CD14-positive monocyte (primary cell): Measurements from ENCODE around the gene P3H4. TPM values are rescaled to one million over a fixed set of nuclear protein-coding genes. Genes with fewer than 3 reads are reported as not detected.

Experiments used
- DNase-seq, 3 donors: peaks; one replicate each; pipeline ENCODE4 v3.0.0-alpha.2; 2011 to 2022
- H2AFZ ChIP-seq: 2 replicates; pipeline ENCODE4 v1.6.0; 2012; ENCODE audit warnings: mild to moderate bottlenecking, low read depth, low read length, inconsistent platforms; ENCODE audit not compliant: insufficient read depth, poor library complexity, severe bottlenecking
- H3K27ac ChIP-seq, 2 donors: 1 replicate in 1 of 2; 2 replicates in 1 of 2; pipeline ENCODE4 v1.5.1; 2012 to 2013; ENCODE audit warnings: low read length in 2 of 2, control low read depth in 1 of 2, inconsistent platforms in 1 of 2, low read depth in 1 of 2, mild to moderate bottlenecking in 1 of 2
- H3K27me3 ChIP-seq, 2 donors: one replicate each; pipeline versions ENCODE4 v1.6.0 to v1.6.1; 2011 to 2013; ENCODE audit warnings: low read length in 2 of 2; ENCODE audit not compliant: control insufficient read depth in 2 of 2, insufficient read depth in 2 of 2
- H3K36me3 ChIP-seq, 2 donors: replicated peaks in 1 of 2; 1 replicate in 1 of 2; 2 replicates in 1 of 2; pipeline versions ENCODE4 v1.5.1 to v1.6.1; 2012 to 2013; ENCODE audit warnings: low read length in 2 of 2, control low read depth in 1 of 2, inconsistent platforms in 1 of 2, mild to moderate bottlenecking in 1 of 2; ENCODE audit not compliant: insufficient read depth in 2 of 2, control insufficient read depth in 1 of 2
- H3K4me1 ChIP-seq, 2 donors: 1 replicate in 1 of 2; 2 replicates in 1 of 2; pipeline versions ENCODE4 v1.5.1 to v1.6.1; 2012 to 2013; ENCODE audit warnings: low read length in 2 of 2, control low read depth in 1 of 2, inconsistent platforms in 1 of 2, mild to moderate bottlenecking in 1 of 2, moderate library complexity in 1 of 2; ENCODE audit not compliant: insufficient read depth in 2 of 2, control insufficient read depth in 1 of 2
- H3K4me2 ChIP-seq: replicated peaks from 2 replicates; pipeline ENCODE3; 2012; ENCODE audit warnings: low read length, moderate library complexity, mild to moderate bottlenecking; ENCODE audit not compliant: poor library complexity, severe bottlenecking; ENCODE audit errors: extremely low read depth
- H3K4me3 ChIP-seq, 3 experiments: fragments of 200-600 bp in 1 of 3; sonication (generic) in 1 of 3; replicated peaks in 1 of 3; 1 replicate in 2 of 3; 2 replicates in 1 of 3; pipeline ENCODE4 v1.5.1; 2011 to 2013; ENCODE audit warnings: low read length in 3 of 3, mild to moderate bottlenecking in 3 of 3, control low read depth in 2 of 3, low read depth in 2 of 3, inconsistent platforms in 1 of 3, moderate library complexity in 1 of 3
- H3K79me2 ChIP-seq: 2 replicates; pipeline ENCODE4 v1.6.0; 2012; ENCODE audit warnings: mild to moderate bottlenecking, control low read depth, inconsistent platforms, low read length, moderate library complexity; ENCODE audit not compliant: insufficient read depth
- H3K9ac ChIP-seq: 2 replicates; pipeline ENCODE4 v1.6.0; 2017; ENCODE audit warnings: low read length, mild to moderate bottlenecking; ENCODE audit not compliant: insufficient read depth, poor library complexity, severe bottlenecking
- H3K9me3 ChIP-seq, 2 donors: replicated peaks in 1 of 2; 1 replicate in 1 of 2; 2 replicates in 1 of 2; pipeline versions ENCODE4 v1.5.1 to v1.6.1; 2012 to 2013; ENCODE audit warnings: low read length in 2 of 2, control low read depth in 1 of 2; ENCODE audit not compliant: control insufficient read depth in 1 of 2, insufficient read depth in 1 of 2
- H4K20me1 ChIP-seq: 2 replicates; pipeline ENCODE4 v1.6.0; 2012; ENCODE audit warnings: mild to moderate bottlenecking, low read length, control low read depth, moderate library complexity; ENCODE audit not compliant: insufficient read depth
- H3K27ac Mint-ChIP-seq, 7 donors: one replicate each; pipeline ENCODE4 v1.8.0; 2020; ENCODE audit warnings: mild to moderate bottlenecking in 7 of 7, mixed read lengths in 7 of 7, moderate library complexity in 6 of 7, inconsistent platforms in 2 of 7
- H3K27me3 Mint-ChIP-seq, 3 donors: one replicate each; pipeline ENCODE4 v1.8.0; 2021 to 2022; ENCODE audit warnings: low read depth in 3 of 3, mild to moderate bottlenecking in 3 of 3, mixed read lengths in 3 of 3, moderate library complexity in 3 of 3, inconsistent platforms in 1 of 3
- H3K36me3 Mint-ChIP-seq, 2 donors: one replicate each; pipeline ENCODE4 v1.8.0; 2020; ENCODE audit warnings: mixed read lengths in 2 of 2, inconsistent platforms in 1 of 2, mild to moderate bottlenecking in 1 of 2
- H3K4me1 Mint-ChIP-seq: one replicate; pipeline ENCODE4 v1.8.0; 2020; ENCODE audit warnings: mild to moderate bottlenecking, mixed read lengths
- H3K4me3 Mint-ChIP-seq, 2 donors: one replicate each; pipeline ENCODE4 v1.8.0; 2020; ENCODE audit warnings: mild to moderate bottlenecking in 2 of 2, mixed read lengths in 2 of 2, moderate library complexity in 1 of 2
- H3K9me3 Mint-ChIP-seq, 7 donors: one replicate each; pipeline ENCODE4 v1.8.0; 2020 to 2022; ENCODE audit warnings: mixed read lengths in 7 of 7, mild to moderate bottlenecking in 6 of 7, moderate library complexity in 6 of 7, inconsistent platforms in 2 of 7
- CTCF ChIP-seq: fragments of 200-600 bp; IDR thresholded peaks from one replicate; pipeline ENCODE4 v1.8.0; 2022; ENCODE audit warnings: antibody characterized with exemption, mild to moderate bottlenecking
- WGBS: methylation state at CpG from one replicate; pipeline ENCODE4 v1.1.5; 2013; ENCODE audit warnings: missing lambda C conversion rate; ENCODE audit not compliant: insufficient coverage; 5-methylcytosine and 5-hydroxymethylcytosine counted together
- intact Hi-C, 2 donors: fragments of 100-400 bp; cut with micrococcal nuclease; formaldehyde crosslinking; loops; one replicate each; pipeline versions ENCODE4 v1.15.0 to v1.15.1; 2023
- polyA plus RNA-seq, 3 donors: library from polyadenylated mRNA; depleted of rRNA in 1 of 3; unstranded in 2 of 3; stranded (reverse) in 1 of 3; fragments of 300-500 nt in 2 of 3; fragments of >200 nt in 1 of 3; fragmentation: Illumina TruSeq in 2 of 3; gene quantifications; 1 replicate in 2 of 3; 2 replicates in 1 of 3; pipeline ENCODE4 v1.2.3, GENCODE V29; 2012 to 2021

P3H4 gene
- polyA plus RNA-seq, 3 donors: 0.13 to 0.46 (median 0.16) TPM

DNA sequence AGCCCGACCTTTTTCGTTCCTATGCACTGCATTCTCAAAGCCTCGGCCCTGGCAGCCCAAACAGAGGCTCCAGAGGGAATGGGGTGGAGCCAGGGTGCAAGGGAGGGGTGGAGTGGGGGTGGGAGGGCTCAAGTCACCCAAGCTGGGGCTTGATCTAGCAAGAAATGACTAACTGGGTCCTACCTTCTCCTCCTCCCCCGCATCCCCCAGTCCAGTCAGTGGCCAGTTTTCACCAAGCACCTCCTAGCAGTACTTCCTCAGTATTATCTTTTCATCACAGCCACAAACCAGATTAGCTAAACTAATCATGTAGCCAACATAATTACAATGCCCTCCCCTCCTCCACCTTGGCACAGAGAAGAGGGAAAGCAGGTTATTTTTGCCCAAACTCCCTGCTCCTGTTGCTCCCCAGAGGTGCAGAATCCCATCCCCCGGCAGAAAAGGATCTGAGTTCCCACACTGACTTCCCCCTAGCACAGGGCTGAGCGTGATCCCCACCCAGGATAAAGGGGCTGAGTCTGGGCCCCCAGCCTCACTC lies 27.5 kb downstream of the P3H4 start:
- peak overlapping the region; percentile 76 to 90 for H3K4me3 Mint-ChIP-seq
- peaks cover 0 to 10% (median 0%) of the 10 kb centered on the region in 7 donors for H3K9me3 Mint-ChIP-seq
- intact Hi-C loops: no loop called here
- Histone ChIP-seq H3K27ac (peak overlapping the region in 1 of 2 donors; percentile 0), H3K4me3 (peak overlapping the region in 1 of 3 experiments; percentile 86), H3K4me2 (peak overlapping the region; percentile 92), H3K4me1 (peaks cover 73 to 77% of the 10 kb centered on the region in 2 donors), H3K27me3 (no peaks in the 10 kb centered on the region), H3K9ac (no peak overlapping the region), H3K9me3 (no peaks in the 10 kb centered on the region), H4K20me1 (peaks cover 37% of the 10 kb centered on the region), H2AFZ (no peak overlapping the region), H3K79me2 (no peaks in the 10 kb centered on the region), H3K36me3 (no peaks in the 10 kb centered on the region)
- TF ChIP-seq CTCF: no peak
- 0% methylated on average over 3 of the region's 6 CpGs for WGBS
- peaks cover 2 to 4% of the 10 kb centered on the region in 2 donors for H3K36me3 Mint-ChIP-seq
- DNase-seq: peak in 2 of 3 donors; percentile 6 to 40
- peaks cover 71% of the 10 kb centered on the region for H3K4me1 Mint-ChIP-seq
- H3K27ac Mint-ChIP-seq: peak overlapping the region in 3 of 7 donors; percentile 12 to 81 (median 47)
- H3K27me3 Mint-ChIP-seq: peaks cover 20 to 38% (median 22%) of the 10 kb centered on the region in 3 donors

- DNase-seq: no peak
- Mint-ChIP-seq H3K27ac (peak overlapping the region in 2 of 7 donors; percentile 17 to 27), H3K9me3 (peaks cover 0 to 10% (median 0%) of the 10 kb centered on the region in 7 donors), H3K36me3 (peaks cover 2 to 4% of the 10 kb centered on the region in 2 donors), H3K4me3 (peak overlapping the region; percentile 56 to 64), H3K27me3 (peaks cover 20 to 36% (median 24%) of the 10 kb centered on the region in 3 donors), H3K4me1 (peaks cover 66% of the 10 kb centered on the region)
- Histone ChIP-seq H3K36me3 (peaks cover 0 to under 1% of the 10 kb centered on the region in 2 donors), H3K4me3 (peak overlapping the region in 1 of 3 experiments; percentile 36), H3K27ac (no peak overlapping the region), H3K79me2 (no peaks in the 10 kb centered on the region), H3K9me3 (no peaks in the 10 kb centered on the region), H3K27me3 (no peaks in the 10 kb centered on the region), H3K4me1 (peaks cover 77 to 79% of the 10 kb centered on the region in 2 donors), H4K20me1 (peaks cover 48% of the 10 kb centered on the region), H2AFZ (no peak overlapping the region), H3K9ac (no peak overlapping the region), H3K4me2 (peak overlapping the region; percentile 25)
- TF ChIP-seq CTCF: no peak
- WGBS: 85% methylated on average over 4 of the region's 4 CpGs
- intact Hi-C loops: no loop called here
Measured at GRCh38 chr17:41782142-41782541, 29.6 kb downstream of the P3H4 start.
